Effector CD4-positive, alpha-beta T cell (primary cell): ENCODE data around the gene IDS.
"Not testable (repeated sequence)": the region's sequence is repeated elsewhere in the genome, so short reads cannot be mapped to it uniquely, and the experiment has no call there.

Experiments used
- DNase-seq: peaks from one replicate; pipeline ENCODE4 v3.0.0-alpha.2; 2020

IDS gene

DNA sequence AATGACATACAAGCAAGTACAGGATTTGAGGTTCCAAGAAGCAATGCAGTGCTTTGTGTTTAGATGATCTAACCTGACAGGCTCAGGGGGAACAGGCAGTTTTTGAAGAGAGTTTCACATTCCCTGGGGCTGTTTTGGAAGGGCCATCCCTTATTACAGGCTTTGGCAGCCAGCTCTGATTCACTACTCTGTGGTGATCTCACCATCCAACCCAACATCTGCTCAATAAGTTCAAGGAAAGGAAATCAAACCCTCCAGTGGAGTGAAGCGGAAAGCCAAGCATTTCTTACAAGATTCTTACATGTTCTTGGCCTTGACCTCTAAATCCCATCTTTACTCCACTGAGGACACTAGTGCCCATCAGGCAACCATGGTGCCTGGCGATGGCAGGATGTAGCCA is 7.5 kb downstream of the IDS start:
- DNase-seq = no peak

GRCh38 chrX:149497054-149497453 is 8.1 kb downstream of the IDS start:
- no peak for DNase-seq

- no peak for DNase-seq
Measured at GRCh38 chrX:149495573-149496071, 9.5 kb downstream of the IDS start.

GRCh38 chrX:149494844-149495565 is 10.1 kb downstream of the IDS start:
- DNase-seq = no peak

DNA sequence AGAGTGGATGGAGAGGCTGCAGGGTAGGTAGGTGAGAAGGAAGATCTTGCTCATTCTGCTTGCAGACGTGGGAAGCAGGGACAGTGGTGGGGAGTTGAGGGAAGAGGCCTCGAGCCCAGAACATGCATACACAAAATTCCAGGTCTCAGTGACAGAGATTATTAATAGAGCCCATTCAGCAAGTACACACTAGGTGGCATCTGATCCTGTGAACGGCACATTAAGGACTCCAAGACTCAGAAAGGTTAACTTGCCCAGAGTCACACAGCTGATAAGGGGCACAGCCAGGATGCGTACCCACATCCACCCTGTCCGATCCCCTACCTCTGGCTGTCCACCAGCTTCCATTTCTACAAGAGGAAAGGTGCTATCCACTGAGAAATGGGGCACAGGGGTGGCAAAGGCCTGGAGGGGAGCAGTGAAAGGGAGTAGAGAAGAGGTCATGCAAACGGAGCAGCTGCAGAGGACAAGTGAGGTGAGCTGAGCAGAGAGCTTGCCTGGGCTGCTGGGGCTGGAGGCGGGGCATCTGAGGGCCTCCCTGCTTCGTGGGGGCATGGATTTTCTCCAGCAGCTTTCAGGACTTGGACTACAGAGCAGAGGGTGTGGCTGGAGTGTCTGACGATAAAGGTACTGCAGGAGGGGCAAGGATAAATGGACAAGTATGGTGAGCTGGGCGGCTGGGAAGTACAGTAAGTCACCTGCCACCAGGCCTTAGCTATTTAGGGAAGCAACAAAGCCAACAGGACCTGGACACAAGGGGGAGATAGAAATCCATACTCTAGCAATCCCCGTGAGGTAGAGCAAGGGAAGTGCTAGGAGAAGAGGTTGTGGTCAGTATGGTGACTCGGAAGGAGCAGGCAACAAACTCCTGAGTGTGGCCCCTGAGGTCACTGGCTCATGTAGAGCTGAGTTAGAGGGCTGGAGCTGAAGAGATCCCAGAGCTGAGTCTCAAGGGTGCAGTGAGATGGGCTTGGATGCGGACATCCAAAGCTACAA is 11.2 kb downstream of the IDS start:
- no peak for DNase-seq

GRCh38 chrX:149491812-149492211 is 13.3 kb downstream of the IDS start:
- no peak for DNase-seq

GRCh38 chrX:149490100-149490499 is 15.0 kb downstream of the IDS start:
- no peak for DNase-seq

DNA sequence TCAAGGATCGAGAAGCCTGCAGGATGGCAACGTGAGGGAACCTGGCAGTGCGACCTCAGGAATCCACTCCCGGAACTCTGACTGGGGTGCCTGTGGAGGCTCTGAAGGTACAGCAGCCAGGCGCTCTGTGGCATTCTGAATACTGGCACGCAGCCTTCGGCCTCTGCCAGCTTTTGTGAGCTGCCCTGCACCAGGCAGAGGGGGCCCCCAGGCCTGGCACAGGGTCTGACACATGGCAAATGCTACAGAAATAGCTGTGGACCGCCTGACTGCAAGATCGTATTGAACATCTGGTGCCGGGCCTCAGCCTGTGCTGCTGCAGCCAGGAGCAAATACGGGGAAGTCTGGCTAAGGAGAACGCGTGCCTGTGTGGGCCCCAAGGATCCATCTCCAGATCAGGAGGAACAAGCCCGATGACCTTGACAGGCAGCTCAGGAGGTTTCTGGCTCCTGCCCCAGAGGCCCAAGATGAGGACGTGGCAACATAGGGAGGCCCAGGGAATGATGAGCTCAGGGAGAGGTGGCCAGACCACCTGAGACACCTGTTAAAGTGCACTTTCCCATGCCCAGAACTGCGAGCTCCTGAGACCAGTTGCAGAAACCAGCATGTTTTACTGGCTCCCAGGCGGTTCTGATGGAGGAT is 16.6 kb downstream of the IDS start:
- not testable (repeated sequence) for DNase-seq

- not testable (repeated sequence) for DNase-seq
Measured at GRCh38 chrX:149488008-149488407, 17.1 kb downstream of the IDS start.

DNA sequence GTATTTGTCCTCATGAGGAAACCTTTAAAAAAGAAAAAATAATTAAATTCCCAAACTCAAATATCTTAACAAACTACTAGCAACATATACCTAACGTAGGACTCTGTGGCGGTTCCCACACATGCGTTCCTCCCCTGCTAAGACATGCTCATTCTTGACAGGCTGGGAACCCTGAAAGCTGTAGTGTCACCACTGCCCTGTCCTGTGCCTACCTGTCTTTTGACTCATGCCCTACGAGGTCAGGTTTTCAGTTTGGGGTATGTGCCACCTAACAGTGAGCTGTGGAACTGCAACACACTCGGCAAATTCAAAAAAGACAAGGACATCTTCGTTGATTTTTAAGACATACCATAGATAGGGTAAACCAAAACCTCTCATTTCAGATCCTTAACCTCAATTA is 17.8 kb downstream of the IDS start:
- DNase-seq = no peak

DNA sequence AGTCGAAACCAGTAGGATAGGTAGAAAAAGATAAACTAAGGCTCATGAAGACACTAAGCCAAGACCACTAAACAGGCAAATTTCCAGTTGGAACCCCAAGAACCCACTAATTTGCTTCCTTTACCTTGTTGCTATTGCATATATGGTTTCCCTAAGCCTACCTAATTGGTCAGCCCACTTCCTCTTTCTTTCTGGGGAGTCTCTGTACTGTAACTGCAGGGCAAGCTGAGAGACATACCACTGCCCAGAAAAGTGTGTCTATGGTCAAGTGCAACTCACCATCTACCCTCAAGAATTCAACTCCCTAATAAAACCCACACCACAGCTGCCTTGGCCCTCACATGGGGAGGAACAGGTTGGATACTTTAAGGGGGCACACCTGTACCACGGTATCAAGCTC is 28.6 kb downstream of the IDS start:
- DNase-seq = no peak

DNA sequence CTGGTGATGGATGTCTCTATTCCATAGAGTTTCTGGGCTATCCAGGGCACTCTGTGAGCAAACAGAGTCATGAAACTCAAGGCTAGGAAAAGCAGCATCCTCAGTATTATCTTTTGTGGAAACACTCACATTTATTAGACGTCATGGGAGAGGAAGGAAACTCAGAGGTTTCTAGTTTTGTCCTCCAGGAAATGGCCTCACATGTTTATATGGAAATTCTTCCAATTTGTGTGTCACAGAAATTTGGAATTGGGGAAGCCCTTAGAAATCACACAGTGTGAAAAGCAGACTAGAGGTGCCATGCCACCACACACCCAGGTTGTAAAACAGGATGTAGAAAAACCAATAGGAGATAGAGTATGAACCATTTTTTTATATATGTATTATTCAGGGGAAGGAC is 31.1 kb downstream of the IDS start:
- DNase-seq = no peak

GRCh38 chrX:149473092-149473491 is 32.0 kb downstream of the IDS start:
- DNase-seq = no peak

DNA sequence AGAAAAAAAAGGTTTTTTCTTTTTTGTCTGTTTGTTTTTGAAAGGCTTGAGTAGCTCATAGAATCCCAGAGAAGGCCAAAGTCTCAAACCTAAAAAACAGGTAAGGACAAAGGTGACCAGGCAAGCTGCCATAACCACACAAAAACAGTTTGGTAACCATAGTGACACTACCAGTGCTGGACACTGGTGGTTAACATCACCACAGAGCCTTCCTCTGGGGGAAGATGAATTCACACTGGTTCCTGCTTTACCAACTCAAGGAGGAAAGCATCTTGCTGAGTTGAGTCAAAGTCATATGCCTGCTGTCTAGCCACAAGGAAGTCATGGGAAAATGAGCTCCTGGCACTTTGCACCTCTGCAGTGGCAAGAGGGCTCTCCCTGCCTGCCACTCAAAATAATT is 32.5 kb downstream of the IDS start:
- DNase-seq = no peak

- DNase-seq = no peak
Measured at GRCh38 chrX:149471397-149471796, 33.7 kb downstream of the IDS start.

- DNase-seq = peak; percentile 46
Measured at GRCh38 chrX:149470955-149471354, 34.2 kb downstream of the IDS start.

- no peak for DNase-seq
Measured at GRCh38 chrX:149469406-149469805, 35.7 kb downstream of the IDS start.

- DNase-seq = no peak
Measured at GRCh38 chrX:149467920-149468319, 37.2 kb downstream of the IDS start.

DNA sequence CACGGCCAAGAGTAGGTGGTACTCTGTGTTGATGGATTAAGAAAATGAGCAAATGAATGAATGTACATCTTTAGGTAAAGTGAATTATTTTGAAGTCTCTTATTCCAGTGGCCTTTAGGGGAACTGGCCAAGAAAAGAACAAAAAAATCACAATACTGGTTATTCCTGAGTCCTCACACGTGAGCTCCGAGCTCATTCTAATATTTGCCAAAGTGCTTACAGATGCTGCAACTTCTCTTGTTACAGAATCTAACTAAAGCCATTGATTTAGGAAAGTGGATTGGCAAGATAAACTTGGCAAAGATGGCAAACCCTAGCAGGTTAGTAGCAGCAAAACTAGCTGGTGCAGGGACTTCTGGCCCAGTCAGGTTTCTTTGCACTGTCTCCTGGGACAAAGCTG is 37.6 kb downstream of the IDS start:
- no peak for DNase-seq

DNA sequence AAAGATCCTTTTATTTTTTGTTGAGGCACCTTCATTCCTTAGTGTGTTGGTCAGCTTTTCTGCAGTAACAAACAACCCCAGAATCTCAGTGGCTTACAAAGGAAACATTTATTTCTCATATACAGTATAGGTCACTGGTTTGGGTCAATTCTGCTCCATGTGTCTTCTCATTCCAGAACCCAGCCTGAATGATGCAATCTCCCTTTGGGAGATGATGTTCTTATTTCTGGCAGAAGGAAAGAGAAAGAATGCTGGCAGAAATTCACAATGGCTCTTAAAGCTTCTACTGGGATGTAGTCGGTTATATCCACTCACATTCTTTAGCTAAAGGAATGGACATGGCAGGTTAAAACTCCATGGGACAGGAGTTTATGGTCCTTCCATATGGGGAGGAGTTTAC is 42.3 kb downstream of the IDS start:
- no peak for DNase-seq

- no peak for DNase-seq
Measured at GRCh38 chrX:149461746-149462145, 43.4 kb downstream of the IDS start.

- DNase-seq = no peak
Measured at GRCh38 chrX:149458586-149458985, 46.5 kb downstream of the IDS start.
